ENCODE data around the gene SLC7A9.
"Not testable (repeated sequence)": the region's sequence is repeated elsewhere in the genome, so short reads cannot be mapped to it uniquely, and the experiment has no call there.

Gene SLC7A9

GRCh38 chr19:32837531-32837930 lies 32.0 kb downstream of the SLC7A9 start:
- DNase-seq (ENCODE audit: insufficient read length, low spot score) (no peak), FAIRE-seq (no peak)
- no peak for TF ChIP-seq POLR2A (IDR thresholded peaks at IDR 0.05; ENCODE audit: low read depth, low read length)

- FAIRE-seq; DNase-seq (ENCODE audit: insufficient read length, low spot score): not testable (repeated sequence)
Observed at GRCh38 chr19:32833388-32833787, 36.2 kb downstream of the SLC7A9 start.

- not testable (repeated sequence) for FAIRE-seq; DNase-seq (ENCODE audit: insufficient read length, low spot score)
Observed at GRCh38 chr19:32832825-32833224, 36.7 kb downstream of the SLC7A9 start.

GRCh38 chr19:32832094-32832493 lies 37.5 kb downstream of the SLC7A9 start:
- DNase-seq (ENCODE audit: insufficient read length, low spot score); FAIRE-seq: not testable (repeated sequence)

GRCh38 chr19:32831611-32832010 lies 38.0 kb downstream of the SLC7A9 start:
- no peak for TF ChIP-seq POLR2A (IDR thresholded peaks at IDR 0.05; ENCODE audit: low read depth, low read length)
- no peak for FAIRE-seq

GRCh38 chr19:32830231-32831014 lies 39.1 kb downstream of the SLC7A9 start:
- peak; percentile 96 for FAIRE-seq
- DNase-seq (ENCODE audit: insufficient read length, low spot score): peak; percentile 84
- no peak; the same call in 1 of the 2 replicates for TF ChIP-seq POLR2A (IDR thresholded peaks at IDR 0.05; ENCODE audit: low read depth, low read length)

More at GRCh38 chr19:32831611-32832010, 38.0 kb downstream of the SLC7A9 start:
- no peak for DNase-seq (ENCODE audit: insufficient read length, low spot score)

- TF ChIP-seq POLR2A (IDR thresholded peaks at IDR 0.05; ENCODE audit: low read depth, low read length): no peak
- DNase-seq (ENCODE audit: insufficient read length, low spot score): no peak
- FAIRE-seq: no peak
Observed at GRCh38 chr19:32829345-32829896, 40.1 kb downstream of the SLC7A9 start.

- no peak for TF ChIP-seq POLR2A (IDR thresholded peaks at IDR 0.05; ENCODE audit: low read depth, low read length)
- FAIRE-seq (no peak), DNase-seq (ENCODE audit: insufficient read length, low spot score) (no peak)
Observed at GRCh38 chr19:32828643-32829344, 40.8 kb downstream of the SLC7A9 start.

GRCh38 chr19:32828139-32828538 lies 41.4 kb downstream of the SLC7A9 start:
- FAIRE-seq (no peak), DNase-seq (ENCODE audit: insufficient read length, low spot score) (no peak)
- no peak for TF ChIP-seq POLR2A (IDR thresholded peaks at IDR 0.05; ENCODE audit: low read depth, low read length)

GRCh38 chr19:32824916-32825608 lies 44.5 kb downstream of the SLC7A9 start:
- DNase-seq (ENCODE audit: insufficient read length, low spot score) (no peak), FAIRE-seq (no peak)
- TF ChIP-seq POLR2A (IDR thresholded peaks at IDR 0.05; ENCODE audit: low read depth, low read length): no peak

GRCh38 chr19:32824191-32824751 lies 45.3 kb downstream of the SLC7A9 start:
- no peak for DNase-seq (ENCODE audit: insufficient read length, low spot score)
- FAIRE-seq: no peak
- TF ChIP-seq POLR2A (IDR thresholded peaks at IDR 0.05; ENCODE audit: low read depth, low read length): no peak

GRCh38 chr19:32823747-32824102 lies 45.8 kb downstream of the SLC7A9 start:
- DNase-seq (ENCODE audit: insufficient read length, low spot score): no peak
- no peak for TF ChIP-seq POLR2A (IDR thresholded peaks at IDR 0.05; ENCODE audit: low read depth, low read length)
- no peak for FAIRE-seq

- no peak for DNase-seq (ENCODE audit: insufficient read length, low spot score)
- no peak for FAIRE-seq
- TF ChIP-seq POLR2A (IDR thresholded peaks at IDR 0.05; ENCODE audit: low read depth, low read length): no peak
Observed at GRCh38 chr19:32822916-32823746, 46.4 kb downstream of the SLC7A9 start.
